Measurements from ENCODE around the gene ARMH2.

GRCh38 chr6:24827162-24827561 lies 28.4 kb upstream of the ARMH2 start:
- TF ChIP-seq CTCF (IDR thresholded peaks at IDR 0.05) (no peak), POLR2A (IDR thresholded peaks at IDR 0.05) (no peak)
